GM19328 (cell line): ENCODE measurements around the gene ARHGAP10.
A peak's percentile ranks its signal among the peaks of the same experiment; 100 is the strongest.
"Not testable (repeated sequence)": the region's sequence is repeated elsewhere in the genome, so short reads cannot be mapped to it uniquely, and the experiment has no call there.

Experiments
- ATAC-seq: cut with Tn5 transposase; IDR thresholded peaks from one replicate; pipeline ENCODE4 v1.9.1; 2021; ENCODE audit warnings: mild to moderate bottlenecking, moderate library complexity; ENCODE audit not compliant: unreplicated experiment

ARHGAP10 gene

DNA sequence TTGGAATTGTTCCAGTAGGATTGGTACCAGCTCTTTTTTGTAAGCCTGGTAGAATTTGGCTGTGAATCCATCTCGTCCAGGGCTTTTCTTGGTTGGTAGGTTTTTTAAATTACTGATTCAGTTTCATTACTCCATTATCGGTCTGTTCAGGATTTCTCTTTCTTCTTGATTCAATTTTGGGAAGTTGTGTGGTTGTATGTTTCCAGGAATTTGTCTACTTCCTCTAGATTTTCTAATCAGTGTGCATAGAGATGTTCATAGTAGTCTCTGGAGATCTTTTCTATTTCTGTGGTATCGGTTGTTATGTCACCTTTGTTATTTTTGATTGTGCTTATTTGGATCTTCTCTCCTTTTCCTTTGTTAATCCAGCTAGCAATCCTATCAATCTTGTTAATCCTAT lies 248.7 kb downstream of the ARHGAP10 start:
- no peak for ATAC-seq

DNA sequence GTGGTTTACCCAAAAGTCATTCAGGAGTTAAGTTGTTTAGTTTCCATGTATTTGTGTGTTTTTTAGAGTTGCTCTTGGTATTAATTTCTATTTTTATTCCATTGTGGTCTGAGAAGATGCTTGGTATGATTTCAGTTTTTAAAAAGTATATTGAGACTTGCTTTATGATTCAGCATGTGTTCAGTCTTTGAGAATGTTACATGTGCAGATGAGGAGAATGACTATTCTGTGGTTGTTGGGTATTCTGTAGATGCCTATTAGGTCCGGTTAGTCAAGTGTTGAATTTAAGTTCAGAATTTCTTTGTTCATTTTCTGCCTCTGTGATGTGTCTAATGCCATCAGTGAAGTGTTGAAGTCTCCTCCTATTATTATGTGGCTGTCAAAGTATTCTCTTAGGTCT lies 249.4 kb downstream of the ARHGAP10 start:
- ATAC-seq, result peak; percentile 81

DNA sequence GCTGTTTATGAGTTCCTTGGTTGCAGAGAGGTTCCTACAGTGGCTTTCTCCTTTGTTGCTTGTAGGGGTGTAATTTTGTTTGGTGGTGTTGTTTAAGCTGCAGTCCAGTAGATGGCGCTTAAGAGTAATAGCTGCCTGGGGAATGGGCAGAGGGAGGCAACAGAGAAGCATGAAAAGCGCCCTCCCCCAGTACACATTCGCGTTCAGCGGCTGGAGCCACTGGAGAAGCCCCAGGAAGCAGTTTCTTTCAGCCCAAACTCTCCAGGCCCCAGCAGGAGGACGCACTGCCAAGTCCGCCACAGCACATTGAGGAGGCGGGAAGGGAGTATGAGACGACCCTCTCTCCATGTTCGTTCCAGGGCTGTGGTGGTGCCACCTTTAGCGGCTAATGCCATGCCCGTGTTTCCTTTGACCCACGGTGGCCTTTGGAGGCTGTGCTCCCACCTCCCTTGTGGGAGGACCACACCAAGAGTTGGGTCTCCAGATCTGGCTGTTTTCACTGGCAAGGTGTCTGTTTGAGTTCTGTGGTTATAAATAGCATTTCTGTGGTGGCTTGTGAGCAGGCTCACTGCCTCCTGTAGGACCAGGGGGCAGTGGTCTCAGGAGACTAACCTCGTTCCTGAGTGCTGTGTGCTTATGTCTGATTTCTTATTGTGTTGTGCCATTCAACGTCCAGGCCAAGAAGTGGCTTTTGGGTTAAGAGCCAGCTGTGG lies 252.3 kb downstream of the ARHGAP10 start:
- ATAC-seq, result no peak

DNA sequence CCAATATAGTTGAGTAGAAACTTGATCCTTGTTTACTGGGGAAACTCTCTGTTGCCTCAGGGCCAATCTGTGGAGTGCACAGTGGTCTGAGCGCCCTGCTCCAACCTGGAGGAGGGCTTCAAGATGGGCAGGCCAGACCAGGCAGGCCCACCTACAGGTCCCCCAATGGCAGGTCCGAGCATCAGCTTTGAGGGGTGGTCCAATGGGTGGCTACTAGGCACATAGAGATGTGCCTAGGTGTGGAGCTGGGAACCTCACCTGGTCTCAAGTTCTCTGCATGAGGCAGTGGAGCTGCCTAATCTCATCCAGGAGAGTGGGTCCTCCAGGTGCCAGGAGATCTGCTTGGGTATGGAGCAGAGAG lies 252.9 kb downstream of the ARHGAP10 start:
- no peak for ATAC-seq

DNA sequence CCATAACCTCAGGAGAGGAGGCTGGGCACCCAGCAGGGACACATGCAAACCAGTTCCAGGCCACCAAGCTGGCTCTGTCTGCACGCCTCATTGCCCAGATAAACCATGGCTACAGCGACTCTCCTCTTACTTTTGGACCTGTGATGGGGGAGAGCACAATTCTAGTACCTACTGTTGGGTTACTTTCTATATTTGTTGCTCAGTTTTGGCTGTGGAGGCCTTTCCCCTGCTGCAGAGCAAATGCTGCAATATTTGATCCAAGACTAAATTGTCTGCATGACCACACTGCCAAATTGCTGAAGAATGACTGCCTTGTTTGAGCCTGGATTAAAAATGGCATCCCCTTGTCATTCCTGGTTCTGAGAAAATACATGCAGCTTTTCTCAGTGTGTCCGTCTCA lies 253.5 kb downstream of the ARHGAP10 start:
- ATAC-seq, result no peak

DNA sequence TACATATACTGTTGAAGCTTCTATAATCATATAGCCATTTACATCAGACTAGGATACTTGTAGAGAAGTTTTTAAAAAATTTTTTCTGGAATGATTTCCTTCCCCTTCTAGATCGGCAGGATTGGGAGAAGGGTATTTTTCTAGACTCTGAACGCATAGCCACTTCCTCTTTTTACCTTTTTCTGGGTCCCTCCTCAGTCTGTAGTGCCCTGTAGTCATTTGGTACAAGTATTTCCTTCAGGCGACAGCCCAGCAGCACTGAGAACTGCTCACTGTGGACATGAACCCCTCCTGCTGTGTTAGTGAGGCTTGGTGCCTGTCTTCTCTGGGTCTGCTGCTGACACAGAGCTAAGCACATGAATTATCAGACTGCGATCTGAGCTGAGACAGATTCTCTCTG lies 255.4 kb downstream of the ARHGAP10 start:
- no peak for ATAC-seq

DNA sequence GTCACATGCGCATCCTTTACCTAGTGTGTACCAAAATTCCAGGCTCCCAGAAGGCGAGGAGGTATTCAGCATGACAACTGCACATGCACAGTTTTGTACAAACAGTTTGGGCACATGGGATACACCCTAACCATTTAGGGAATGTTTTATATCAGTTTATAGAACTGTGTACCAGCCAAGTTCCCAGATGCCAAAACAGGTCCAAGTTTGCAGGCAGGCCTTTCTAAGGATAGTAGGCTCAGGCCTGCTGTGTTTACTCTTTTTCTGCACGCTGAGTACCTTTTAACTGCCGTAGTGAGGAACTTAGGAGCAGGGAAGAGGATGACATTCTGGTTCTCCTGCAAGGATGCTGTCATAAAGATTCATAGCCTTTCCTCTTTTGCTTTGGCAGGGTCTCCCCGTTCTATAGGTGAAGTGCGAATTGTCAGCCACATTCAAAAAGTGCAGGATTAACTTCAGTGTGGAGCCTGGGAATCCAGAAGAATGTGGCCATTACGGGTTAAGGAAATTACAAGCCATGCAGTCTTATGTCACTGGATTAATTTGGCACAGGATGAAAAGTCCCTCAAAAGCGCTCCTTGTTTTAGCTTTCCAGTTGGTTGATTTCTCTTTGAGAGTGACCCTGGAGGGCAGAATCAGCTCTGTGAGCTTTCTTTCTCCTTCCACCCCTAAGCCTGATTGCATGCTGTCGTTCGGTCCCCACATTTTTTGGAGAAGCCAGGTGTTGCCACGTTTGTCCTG lies 259.8 kb downstream of the ARHGAP10 start:
- ATAC-seq, result no peak

DNA sequence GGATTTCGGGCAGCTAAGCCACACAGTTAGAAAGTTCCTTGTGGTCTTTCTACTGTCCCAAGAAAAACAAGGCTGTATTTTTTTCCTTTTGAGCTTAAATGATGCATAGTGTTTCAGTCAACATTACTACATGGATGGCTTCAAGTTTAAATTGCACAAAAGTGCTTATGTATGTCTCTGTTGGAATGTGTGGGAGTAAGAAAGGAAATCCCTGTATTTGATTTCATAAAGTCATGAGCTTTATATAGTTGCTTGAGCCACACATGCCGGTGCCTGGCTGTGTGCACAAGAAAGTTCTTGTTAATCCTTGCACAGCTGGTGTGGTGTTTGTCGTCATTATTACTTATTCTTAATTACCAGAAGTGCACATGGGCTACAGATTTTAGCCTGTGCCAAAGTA lies 262.2 kb downstream of the ARHGAP10 start:
- ATAC-seq, result no peak

DNA sequence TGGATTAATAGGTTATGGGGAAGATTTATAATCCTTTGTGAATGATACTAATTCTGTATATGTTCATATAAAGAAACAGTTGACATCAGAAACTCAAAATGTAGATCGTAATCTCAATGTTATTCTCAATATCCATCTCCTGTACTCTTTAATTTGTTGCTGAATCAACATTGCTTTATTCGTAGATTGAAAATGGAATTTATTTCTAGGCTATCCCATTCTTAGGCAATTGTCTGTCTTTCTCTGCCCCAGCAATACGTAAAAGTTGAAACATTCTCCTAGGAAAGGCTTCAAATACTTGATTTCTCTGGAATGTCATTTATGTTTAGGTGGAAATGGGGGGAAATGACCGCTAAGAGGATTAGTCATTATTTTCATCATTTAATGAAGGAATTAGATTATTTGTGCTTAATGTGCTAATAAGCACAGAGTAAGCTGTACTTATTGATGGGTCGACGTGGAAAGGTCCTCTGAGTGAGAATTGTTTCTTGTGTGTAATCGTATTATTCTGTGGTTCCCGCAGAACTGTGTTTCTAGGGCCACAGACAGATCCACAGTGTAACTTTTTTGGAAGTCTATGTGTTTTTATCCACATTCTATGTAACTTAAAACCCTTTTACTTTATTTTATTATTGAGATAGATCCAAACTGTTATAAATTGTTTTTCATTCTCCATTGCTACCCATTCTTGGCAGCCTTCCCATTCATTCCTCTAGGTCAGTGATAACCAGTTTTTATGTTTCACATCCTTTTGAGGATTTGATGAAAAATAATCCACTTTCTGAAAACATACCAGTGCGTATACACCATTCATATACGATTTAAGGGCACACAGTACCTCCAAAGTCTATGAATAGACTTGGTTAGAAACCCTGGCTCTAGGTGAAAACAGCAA lies 262.9 kb downstream of the ARHGAP10 start:
- ATAC-seq, result no peak

DNA sequence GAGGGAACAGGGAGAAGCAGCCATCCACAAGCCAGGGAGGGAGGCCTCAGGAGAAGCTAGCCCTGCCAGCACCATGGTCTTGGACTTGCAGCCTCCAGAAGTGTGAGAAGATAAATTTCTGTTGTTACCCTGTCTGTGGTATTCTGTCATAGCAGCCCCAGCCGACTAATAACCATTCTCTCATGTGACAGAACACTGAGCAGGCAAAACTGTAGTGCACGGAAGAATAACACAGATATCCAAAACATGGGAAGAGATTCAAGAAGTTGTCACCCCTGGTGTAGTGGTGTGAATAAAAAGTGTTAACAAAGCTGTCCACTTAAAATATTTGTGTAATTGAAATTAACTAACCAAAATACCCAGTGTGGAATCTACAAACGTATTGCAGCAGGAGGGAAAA lies 265.0 kb downstream of the ARHGAP10 start:
- ATAC-seq, result no peak

DNA sequence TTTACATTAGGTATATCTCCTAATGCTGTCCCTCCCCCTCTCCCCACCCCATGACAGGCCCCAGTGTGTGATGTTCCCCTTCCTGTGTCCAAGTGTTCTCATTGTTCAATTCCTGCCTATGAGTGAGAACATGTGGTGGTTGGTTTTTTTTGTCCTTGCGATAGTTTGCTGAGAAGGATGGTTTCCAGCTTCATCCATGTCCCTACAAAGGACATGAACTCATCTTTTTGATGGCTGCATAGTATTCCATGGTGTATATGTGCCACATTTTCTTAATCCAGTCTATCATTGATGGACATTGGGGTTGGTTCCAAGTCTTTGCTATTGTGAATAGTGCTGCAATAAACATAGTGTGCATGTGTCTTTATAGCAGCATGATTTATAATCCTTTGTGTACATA lies 268.1 kb downstream of the ARHGAP10 start:
- ATAC-seq, result not testable (repeated sequence)

DNA sequence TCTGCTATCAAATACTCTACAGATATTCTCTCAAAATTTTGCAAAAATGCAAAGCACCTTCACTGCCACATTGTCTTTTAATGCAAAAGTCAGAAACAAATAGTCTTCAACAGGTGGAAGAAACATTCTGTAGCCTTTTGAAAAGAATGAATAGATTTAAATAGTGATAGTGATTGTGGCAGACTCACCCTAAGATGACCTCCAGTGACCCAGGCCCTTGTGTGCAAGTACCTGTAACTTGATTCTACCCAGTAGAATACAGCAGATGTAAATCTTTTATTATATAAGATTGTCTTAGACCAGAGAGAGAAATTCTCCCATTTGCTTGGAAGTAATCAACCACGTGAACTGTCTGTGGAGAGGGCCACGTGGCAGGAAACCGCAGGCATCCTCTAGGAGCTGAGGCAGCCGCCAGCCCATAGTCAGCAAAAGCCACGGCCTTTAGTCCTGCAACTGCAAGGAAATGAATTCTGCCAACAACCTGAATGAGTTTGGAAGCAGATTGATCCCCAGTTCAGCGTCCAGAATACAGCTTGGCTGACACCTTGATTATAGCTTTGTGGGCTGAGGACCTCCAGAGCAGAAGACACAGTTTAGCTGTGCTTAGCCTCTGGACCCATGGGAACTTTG lies 272.5 kb downstream of the ARHGAP10 start:
- ATAC-seq, result no peak

DNA sequence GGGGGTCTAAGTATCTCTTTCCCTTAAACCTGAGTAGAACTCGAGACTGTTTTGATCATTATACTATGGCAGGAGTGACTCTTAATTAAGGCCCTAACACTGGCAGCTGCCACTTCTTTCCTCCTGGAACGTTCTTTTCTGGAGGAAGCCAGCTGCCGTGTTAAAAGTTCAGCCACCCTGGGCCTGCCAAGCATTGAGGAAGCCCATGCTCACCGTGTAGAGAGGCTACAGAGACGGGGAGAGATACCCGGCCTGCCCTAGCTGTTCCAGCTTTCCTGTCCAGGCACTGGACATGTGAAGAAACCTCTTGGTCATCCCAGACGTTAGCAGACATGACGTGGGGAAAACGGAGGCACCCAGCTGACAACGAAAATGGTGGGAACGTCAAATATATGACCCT lies 274.1 kb downstream of the ARHGAP10 start:
- no peak for ATAC-seq

DNA sequence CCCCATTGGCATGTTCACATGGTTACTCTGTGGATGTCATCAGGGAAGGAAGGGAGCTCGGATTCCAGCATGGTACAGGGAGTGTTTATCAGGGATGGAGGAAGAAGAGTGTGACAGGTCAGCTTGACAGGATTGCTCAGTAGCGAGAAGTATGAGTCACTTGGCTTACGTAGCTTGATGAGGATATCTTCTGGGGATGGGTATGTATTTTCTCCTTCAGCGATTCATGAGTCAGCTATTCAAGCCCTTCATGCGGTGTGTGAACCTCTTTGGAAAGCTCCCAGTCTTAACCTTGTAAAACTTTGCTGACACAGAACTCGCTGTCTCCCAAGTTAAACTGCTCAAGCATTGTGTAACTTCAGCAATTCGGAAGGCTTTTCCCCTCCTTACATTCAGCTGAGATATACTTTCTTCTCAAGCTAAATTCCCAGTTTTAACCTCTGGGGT lies 275.4 kb downstream of the ARHGAP10 start:
- ATAC-seq, result no peak

DNA sequence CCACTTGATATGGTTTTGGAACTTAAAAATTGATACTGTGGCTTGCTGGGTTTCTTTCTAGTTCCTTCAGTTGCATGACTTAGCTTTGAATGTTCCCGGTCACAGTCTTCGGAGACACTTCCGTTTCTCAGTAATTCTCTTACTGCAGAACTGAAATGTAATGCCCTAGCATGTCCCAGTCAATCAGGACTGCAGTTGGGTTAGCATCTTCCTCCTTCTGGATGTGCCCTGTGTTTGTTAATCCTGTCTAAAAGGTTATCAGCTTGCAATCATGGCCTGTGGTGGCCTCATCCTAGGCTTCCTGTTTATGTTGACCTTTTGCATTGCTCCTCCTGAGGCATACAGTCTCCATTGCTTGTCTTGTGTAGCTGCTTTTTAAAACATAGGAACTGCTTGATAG lies 275.9 kb downstream of the ARHGAP10 start:
- ATAC-seq, result no peak

DNA sequence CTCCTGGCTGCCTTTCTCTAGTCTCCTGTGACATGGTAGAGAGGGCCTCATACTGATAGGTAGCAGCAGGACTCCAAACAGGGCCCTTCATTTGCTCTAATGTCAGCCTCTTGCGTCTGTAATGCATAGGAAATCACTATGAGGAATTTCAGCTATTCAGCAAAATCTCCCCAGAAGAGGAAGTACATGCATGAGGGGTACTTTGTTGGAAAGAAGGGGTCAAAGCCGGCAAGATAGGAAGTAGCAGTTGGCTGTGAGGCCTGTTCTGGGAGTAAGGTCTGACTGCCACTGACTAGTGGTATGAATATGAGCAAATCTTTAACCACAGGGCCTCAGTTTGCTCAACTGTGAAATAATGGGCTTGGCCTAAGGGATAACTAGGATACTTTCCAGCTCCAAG lies 283.2 kb downstream of the ARHGAP10 start:
- ATAC-seq, result no peak

DNA sequence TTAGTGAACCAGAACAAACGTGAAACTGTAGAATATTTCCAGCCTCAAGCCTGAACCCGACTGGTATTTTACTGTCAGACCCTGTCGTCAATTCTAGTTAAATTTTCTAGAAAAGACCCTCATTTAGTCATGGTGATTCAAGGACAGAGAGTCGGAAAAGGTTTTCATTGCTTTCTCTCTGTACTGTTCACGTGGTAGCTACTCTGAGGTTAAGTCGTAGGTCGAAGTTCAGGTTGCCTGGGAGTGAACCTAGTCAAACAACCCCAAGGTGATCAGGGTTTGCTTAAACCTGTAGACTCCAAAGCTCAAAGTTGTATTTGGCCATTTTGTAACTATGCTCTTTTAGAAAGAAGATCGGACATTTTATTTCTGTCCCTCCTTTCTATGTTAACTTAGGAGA lies 283.6 kb downstream of the ARHGAP10 start:
- ATAC-seq, result no peak

DNA sequence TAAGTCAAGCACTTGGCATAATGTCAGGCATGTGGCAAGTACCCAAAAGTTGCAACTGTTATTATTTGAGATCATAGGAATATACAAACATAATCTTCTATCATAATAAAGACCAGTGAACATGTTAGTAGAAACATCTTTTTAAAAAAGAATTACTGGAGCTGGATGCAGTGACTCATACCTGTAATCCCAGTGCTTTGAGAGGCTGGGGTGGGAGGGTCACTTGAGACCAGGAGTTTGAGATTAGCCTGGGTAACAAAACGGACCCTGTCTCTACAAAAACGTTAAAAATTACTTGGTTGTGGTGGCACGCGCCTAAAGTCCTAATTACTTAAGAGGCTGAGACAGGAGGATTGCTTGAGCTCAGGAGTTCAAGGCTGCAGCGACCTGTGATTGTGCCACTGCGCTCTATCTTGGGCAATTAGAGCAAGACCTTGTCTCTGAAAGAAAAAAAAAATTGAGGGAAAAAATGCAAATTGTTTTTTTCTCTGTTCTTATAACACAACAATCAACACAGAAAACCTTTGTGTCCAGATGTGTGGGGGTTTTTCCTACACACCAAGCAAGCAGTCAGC lies 284.3 kb downstream of the ARHGAP10 start:
- no peak for ATAC-seq

DNA sequence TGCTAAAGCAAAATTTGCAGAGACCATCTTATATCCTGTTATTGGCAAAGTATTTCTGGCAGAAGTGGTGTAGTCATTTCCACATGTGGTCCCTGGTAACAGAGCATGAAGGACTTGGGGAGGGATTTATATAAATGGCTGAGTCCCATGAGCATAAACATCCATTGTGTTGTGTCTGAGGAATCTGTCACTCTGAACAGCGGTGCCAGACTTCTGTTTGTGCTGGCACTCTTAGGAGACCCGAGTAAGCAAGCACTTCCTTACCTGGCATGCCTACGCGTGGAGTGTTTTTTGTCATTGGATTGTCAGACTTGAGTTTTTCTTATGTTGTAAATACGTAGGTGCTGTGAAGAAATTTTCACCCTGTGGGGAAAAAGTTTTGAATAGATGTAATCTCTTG lies 285.9 kb downstream of the ARHGAP10 start:
- no peak for ATAC-seq

DNA sequence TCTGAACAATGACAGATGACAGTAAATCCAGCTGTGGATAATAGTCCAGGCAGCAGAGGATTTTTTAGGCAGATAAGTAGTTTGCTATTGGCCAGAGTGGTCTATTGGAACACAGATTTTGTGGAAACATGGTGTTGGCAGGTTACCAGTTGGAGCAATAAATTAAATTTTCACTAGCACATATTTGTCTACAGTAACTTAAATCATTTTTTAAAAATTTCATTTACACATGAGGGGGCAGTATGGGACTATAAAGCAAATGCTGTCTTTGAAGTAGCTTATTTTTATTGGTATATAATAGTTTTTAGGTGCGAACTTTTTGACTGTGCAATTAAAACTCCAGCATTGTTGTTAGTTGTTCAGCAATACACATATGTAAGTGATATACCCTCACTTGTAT lies 289.8 kb downstream of the ARHGAP10 start:
- ATAC-seq, result no peak

DNA sequence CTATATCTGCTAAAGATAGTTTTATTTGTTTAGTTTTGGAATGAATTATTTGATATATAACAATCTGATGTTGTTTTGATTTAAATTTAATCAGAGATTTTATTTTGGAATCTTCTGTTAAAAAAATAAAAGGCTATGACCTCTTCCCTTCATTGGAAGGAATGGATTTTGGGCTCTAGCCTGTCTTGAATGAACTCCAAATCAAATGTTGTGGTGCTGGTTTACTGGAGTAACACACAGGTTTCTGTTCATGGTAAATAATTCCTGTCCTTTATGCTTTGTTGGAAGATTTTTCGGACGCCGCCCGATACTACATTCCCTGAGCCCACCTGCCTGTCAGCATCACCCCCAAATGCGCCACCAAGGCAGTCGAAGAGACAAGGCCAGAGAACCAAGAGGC lies 291.1 kb downstream of the ARHGAP10 start:
- no peak for ATAC-seq
